HG03575 (cell line): ENCODE results near the gene TMEM269.

ENCODE experiments used
- ATAC-seq: cut with Tn5 transposase; IDR thresholded peaks from one replicate; pipeline ENCODE4 v1.9.1; 2021; ENCODE audit not compliant: unreplicated experiment, insufficient number of reproducible peaks, low FRiP score; ENCODE audit errors: extremely low read depth

Gene TMEM269

GRCh38 chr1:42841010-42841409, 56.2 kb downstream of the TMEM269 start:
- ATAC-seq: no peak

DNA sequence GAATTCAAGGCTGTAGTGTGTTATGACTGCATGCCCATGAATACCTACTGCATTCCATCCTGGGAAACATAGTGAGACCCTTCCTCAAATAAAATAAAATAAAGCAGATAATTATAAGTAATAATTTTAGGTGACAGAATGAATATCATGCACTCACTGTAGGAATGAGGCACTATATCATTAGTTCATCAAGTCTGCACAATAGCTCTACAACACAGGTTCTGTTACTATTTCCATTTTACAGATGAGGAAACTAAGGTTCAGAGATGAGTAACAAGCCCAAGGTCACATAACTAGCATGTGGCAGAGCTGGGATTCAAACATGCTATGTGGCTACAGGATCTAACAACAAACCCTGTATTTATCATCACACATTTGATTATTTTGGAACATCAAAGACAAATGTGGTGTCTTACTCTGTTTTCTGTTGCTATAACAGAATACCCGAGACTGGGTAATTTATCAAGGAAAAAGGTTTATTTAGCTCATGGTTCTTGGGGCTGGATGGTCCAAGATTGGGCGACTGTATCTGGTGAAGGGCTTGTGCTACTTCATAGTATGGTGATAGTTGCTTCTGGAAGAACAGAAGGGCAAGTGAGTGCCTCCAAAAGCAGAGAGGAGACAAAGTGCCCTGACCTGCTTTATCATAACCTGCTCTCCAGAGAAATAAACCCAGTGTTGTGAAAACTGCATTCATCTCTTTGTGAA, 56.8 kb downstream of the TMEM269 start:
- ATAC-seq: no peak

- no peak for ATAC-seq
Observed at GRCh38 chr1:42844592-42845140, 59.9 kb downstream of the TMEM269 start.

GRCh38 chr1:42845193-42845592, 60.4 kb downstream of the TMEM269 start:
- ATAC-seq: no peak

GRCh38 chr1:42845866-42846256, 61.1 kb downstream of the TMEM269 start:
- no peak for ATAC-seq

DNA sequence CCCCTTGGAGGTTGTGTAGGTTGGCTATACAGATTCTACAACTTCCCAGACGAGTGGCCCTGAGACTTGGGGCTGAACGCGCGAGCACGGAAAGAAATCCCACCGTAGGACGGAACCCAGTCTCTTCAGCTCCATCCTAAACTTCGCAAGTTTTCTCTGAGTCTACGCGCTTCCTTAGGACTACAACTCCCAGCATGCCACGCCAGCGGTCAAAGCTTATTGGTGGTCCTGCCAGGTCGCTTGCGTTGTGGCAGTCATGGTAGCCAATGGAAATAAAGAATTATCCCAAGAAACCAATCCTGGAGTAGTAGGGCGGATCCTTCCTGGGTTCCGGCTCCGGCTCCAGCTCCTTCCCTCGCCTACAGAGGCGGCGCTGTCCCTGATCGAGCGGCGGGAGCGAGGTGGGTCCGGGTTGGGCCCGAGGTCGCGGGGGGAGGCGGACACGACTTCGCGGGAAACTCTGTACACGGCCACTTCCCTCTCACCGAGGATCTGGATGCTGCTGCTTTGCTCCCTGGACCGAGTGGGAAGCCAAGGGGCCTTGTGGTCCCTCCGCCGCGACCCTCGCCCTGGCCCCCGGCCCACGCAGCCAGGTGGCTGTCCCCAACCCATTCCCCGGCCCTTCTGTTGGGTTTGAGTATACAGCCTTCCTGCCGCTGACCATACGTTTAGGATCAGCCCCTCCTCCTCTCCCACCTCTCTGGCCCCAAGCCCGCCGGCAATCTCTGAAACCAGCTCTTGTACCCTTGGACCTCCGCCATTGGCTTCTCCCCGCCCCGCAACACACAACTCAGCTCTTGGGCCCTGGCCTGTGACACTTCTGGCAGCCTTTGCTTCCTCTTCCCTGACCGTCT, 61.7 kb downstream of the TMEM269 start, which contains the start of gene ZNF691:
Gene ZNF691, plus strand, starts transcription at position 357 of the 854 bp plus-strand sequence. CDS start 3,046 bp downstream, outside the sequence.
- peak; percentile 62 for ATAC-seq

GRCh38 chr1:42847111-42847595, 62.4 kb downstream of the TMEM269 start:
- no peak for ATAC-seq

GRCh38 chr1:42847721-42848460, 63.1 kb downstream of the TMEM269 start:
- ATAC-seq: no peak

- ATAC-seq: no peak
Observed at GRCh38 chr1:42848823-42849537, 64.2 kb downstream of the TMEM269 start.

DNA sequence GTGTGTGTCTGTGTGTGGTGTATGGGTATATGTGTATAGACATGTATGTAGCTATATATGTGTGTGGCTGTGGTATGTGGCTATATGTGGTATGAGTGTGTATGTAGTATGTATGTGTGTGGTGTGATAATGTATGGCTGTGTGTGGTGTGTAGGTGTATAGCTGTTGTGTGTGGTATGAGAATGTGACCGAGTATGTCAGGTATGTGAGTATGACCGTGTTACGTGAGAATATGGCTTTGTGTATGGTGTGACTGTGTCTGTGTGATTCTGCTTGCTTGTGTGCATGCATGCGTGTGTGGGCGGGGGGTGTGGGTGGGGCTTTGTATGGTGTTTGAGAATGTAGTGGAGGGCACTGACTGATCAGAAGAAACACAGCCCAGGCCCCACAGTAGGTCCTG, 65.2 kb downstream of the TMEM269 start:
- no peak for ATAC-seq
